Measurements from ENCODE around the gene MYL12A. TPM values are rescaled to one million over a fixed set of nuclear protein-coding genes. Genes with fewer than 3 reads are reported as not detected.
A peak's percentile ranks its signal among the peaks of the same experiment; 100 is the strongest.

MYL12A gene
- total and polyA plus RNA-seq, 2 of the 4 experiments (the other 2 are of a cell fraction) = 549 to 580 TPM

DNA sequence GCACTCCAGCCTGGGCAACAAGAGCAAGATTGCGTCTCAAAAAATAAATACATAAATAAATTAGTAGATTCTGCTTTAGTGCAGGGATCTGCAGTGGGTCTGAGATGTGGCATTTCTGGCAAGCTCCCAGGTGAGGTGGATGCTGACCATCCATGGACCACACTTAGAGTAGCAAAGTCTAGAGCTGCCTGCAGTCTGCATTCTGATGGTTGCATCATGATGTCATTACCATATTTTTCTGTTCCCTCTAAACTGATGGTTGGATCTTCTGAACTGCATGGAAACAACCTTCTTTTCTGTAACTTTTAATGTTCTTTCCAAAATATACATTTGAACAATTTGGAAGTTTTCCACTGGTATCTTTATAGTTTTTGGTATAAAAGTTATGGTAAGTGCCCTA lies 57.2 kb downstream of the MYL12A start:
- H2AFZ ChIP-seq (replicated peaks; ENCODE audit: low read length, poor library complexity) = no peak overlapping the region
- H4K5ac ChIP-seq (ENCODE audit: low read depth, low read length) = no peak overlapping the region
- H4K20me1 ChIP-seq (ENCODE audit: insufficient read depth, low read length) = no peaks in the 10 kb centered on the region
- H2BK5ac ChIP-seq (ENCODE audit: low read depth, low read length, poor library complexity, severe bottlenecking) = peak overlapping the region; percentile 71
- dilution Hi-C loops (cut with HindIII; ENCODE audit: low sequenced_read_pairs, unreplicated experiment) (no loop called here), in situ Hi-C loops (cut with MboI; ENCODE audit: low sequenced_read_pairs) (no loop called here), intact Hi-C loops (cut with micrococcal nuclease) (loop anchor here (1.0 kb wide), 1 partner anchor 142 kb away; no protein-coding TSS in a partner anchor)
- no peaks in the 10 kb centered on the region for H3K27me3 ChIP-seq (ENCODE audit: control insufficient read depth, insufficient read depth, low read length)
- no peaks in the 10 kb centered on the region for H3K9me3 ChIP-seq (ENCODE audit: control insufficient read depth, insufficient read depth, low read length)
- no peak overlapping the region for H2BK20ac ChIP-seq (ENCODE audit: low read depth, low read length)
- H3K56ac ChIP-seq (ENCODE audit: extremely low read depth, insufficient read depth, low read length) = no peak overlapping the region
- H4K8ac ChIP-seq (ENCODE audit: low read depth in 2 of 2, low read length in 2 of 2) = peak overlapping the region in 1 of 2 experiments; percentile 33; a peak in 1 of 4 replicates
- H3K4me2 ChIP-seq (ENCODE audit: low read depth, low read length) = no peak overlapping the region
- ATAC-seq (ENCODE audit: low read depth) = peak; percentile 31; the same call in 1 of the 2 replicates
- H3K14ac ChIP-seq (replicated peaks; ENCODE audit: low read depth, low read length) = 0 out of 2 replicates have a peak overlapping the region, but pooled peaks have one; percentile 55
- peak; percentile 68 for TF ChIP-seq CEBPB (IDR thresholded peaks at IDR 0.05; ENCODE audit: low read depth, low read length)
- no peak for TF ChIP-seq MAZ (IDR thresholded peaks at IDR 0.05; ENCODE audit: borderline replicate concordance, low read depth, low read length)
- POLR2A ChIA-PET (ENCODE audit: unreplicated experiment) = no interaction called here
- peaks cover 6% of the 10 kb centered on the region for H3K9me1 ChIP-seq (ENCODE audit: insufficient read depth, low read length)
- H2AK5ac ChIP-seq (ENCODE audit: low read depth, low read length) = peak overlapping the region; percentile 43; the same call in 1 of the 2 replicates
- no peak overlapping the region for H3K23ac ChIP-seq (ENCODE audit: low read depth, low read length)
- BruUV-seq (replicated peaks) = no TSS peak
- no peak overlapping the region; the same call in 1 of the 2 replicates for H4K91ac ChIP-seq (ENCODE audit: insufficient read depth, low read depth, low read length)
- CTCF ChIA-PET = no interaction called here
- no CpG with 5 or more reads among the region's 1 CpG for WGBS, 2 experiments (ENCODE audit: extremely low coverage in 2 of 2, insufficient read length in 1 of 2)
- H2BK120ac ChIP-seq (ENCODE audit: low read depth, low read length) = peak overlapping the region; percentile 61; the same call in 1 of the 2 replicates
- no peak overlapping the region for H3K9ac ChIP-seq (ENCODE audit: low read depth, low read length)
- H3K36me3 ChIP-seq (ENCODE audit: control insufficient read depth, insufficient read depth, low read length) = no peaks in the 10 kb centered on the region
- no peak overlapping the region; the same call in 1 of the 2 replicates for H3K27ac ChIP-seq (ENCODE audit: insufficient read depth, low read length)
- no peak overlapping the region for H2AK9ac ChIP-seq (replicated peaks; ENCODE audit: low read depth, low read length, poor library complexity)
- H3K79me1 ChIP-seq (ENCODE audit: low read depth in 1 of 2, low read length in 2 of 2) = no peaks in the 10 kb centered on the region
- peak overlapping the region; percentile 55; the same call in 1 of the 2 replicates for H3K18ac ChIP-seq (ENCODE audit: low read depth, low read length)
- DNase-seq = no peak
- no peak overlapping the region for H2BK15ac ChIP-seq (ENCODE audit: low read depth, low read length)
- no peak overlapping the region for H3K4me3 ChIP-seq (ENCODE audit: insufficient read depth, low read depth, low read length)
- peak overlapping the region; percentile 66; the same call in 1 of the 2 replicates for H3K4ac ChIP-seq (ENCODE audit: low read depth, low read length)
- H3K4me1 ChIP-seq (ENCODE audit: control insufficient read depth, insufficient read depth, low read length) = peaks cover 6% of the 10 kb centered on the region

Measured in IMR-90 (cell line).